ENCODE measurements around the gene UIMC1. TPM values are rescaled to one million over a fixed set of nuclear protein-coding genes. Genes with fewer than 3 reads are reported as not detected.
"Not testable (repeated sequence)": the region's sequence is repeated elsewhere in the genome, so short reads cannot be mapped to it uniquely, and the experiment has no call there.

Gene UIMC1
- total RNA-seq, result 62.6 and 63.3 TPM in 2 replicates

- Mint-ChIP-seq H3K27me3 (ENCODE audit: low read depth) (no peaks in the 10 kb centered on the region), H3K4me3 (ENCODE audit: low read depth) (peak within 1 kb of the TSS; percentile 95), H3K27ac (peak within 1 kb of the TSS; percentile 93), H3K9me3 (no peaks in the 10 kb centered on the region), H3K36me3 (ENCODE audit: low read depth) (peaks cover 14% of the 10 kb centered on the region), H3K4me1 (ENCODE audit: low read depth) (peaks cover 17% of the 10 kb centered on the region)
- DNase-seq (ENCODE audit: low spot score), result peak; percentile 91
- intact Hi-C loops (cut with micrococcal nuclease), result loop anchor here (1.0 to 10.0 kb wide), 6 partner anchors 16 to 1198 kb away; partner anchors contain the start of genes HNRNPAB, NSD1, PRELID1 and RAB24
Measured at GRCh38 chr5:177006265-177006972, at the start of gene UIMC1. Gene UIMC1, minus strand, starts transcription at chr5:177006779. Its CDS starts 24,164 bp downstream, at chr5:176982615.

GRCh38 chr5:177049285-177049684 is 42.7 kb upstream of the UIMC1 start:
- Mint-ChIP-seq H3K4me3 (ENCODE audit: low read depth) (no peak overlapping the region), H3K4me1 (ENCODE audit: low read depth) (no peaks in the 10 kb centered on the region), H3K27ac (no peak overlapping the region), H3K36me3 (ENCODE audit: low read depth) (peaks cover 44% of the 10 kb centered on the region), H3K9me3 (no peaks in the 10 kb centered on the region), H3K27me3 (ENCODE audit: low read depth) (no peaks in the 10 kb centered on the region)
- intact Hi-C loops (cut with micrococcal nuclease), result no loop called here
- no peak for DNase-seq (ENCODE audit: low spot score)

- peaks cover 49% of the 10 kb centered on the region for H3K36me3 Mint-ChIP-seq (ENCODE audit: low read depth)
Measured at GRCh38 chr5:177048531-177048930, 42.0 kb upstream of the UIMC1 start.

GRCh38 chr5:177045631-177046030 is 39.1 kb upstream of the UIMC1 start:
- DNase-seq (ENCODE audit: low spot score), result no peak
- intact Hi-C loops (cut with micrococcal nuclease), result no loop called here
- H3K36me3 Mint-ChIP-seq (ENCODE audit: low read depth), result peaks cover 53% of the 10 kb centered on the region
- H3K9me3 Mint-ChIP-seq, result no peaks in the 10 kb centered on the region
- H3K27me3 Mint-ChIP-seq (ENCODE audit: low read depth), result no peaks in the 10 kb centered on the region
- no peak overlapping the region for H3K27ac Mint-ChIP-seq
- no peak overlapping the region for H3K4me3 Mint-ChIP-seq (ENCODE audit: low read depth)
- no peaks in the 10 kb centered on the region for H3K4me1 Mint-ChIP-seq (ENCODE audit: low read depth)

More at GRCh38 chr5:177048531-177048930, 42.0 kb upstream of the UIMC1 start:
- H3K27me3 Mint-ChIP-seq (ENCODE audit: low read depth); intact Hi-C loops (cut with micrococcal nuclease); H3K4me3 Mint-ChIP-seq (ENCODE audit: low read depth); H3K4me1 Mint-ChIP-seq (ENCODE audit: low read depth); H3K27ac Mint-ChIP-seq; H3K9me3 Mint-ChIP-seq; DNase-seq (ENCODE audit: low spot score): not testable (repeated sequence)

- H3K36me3 Mint-ChIP-seq (ENCODE audit: low read depth), result peaks cover 47% of the 10 kb centered on the region
- no peak overlapping the region for H3K27ac Mint-ChIP-seq
- no peak overlapping the region for H3K4me3 Mint-ChIP-seq (ENCODE audit: low read depth)
- H3K27me3 Mint-ChIP-seq (ENCODE audit: low read depth), result no peaks in the 10 kb centered on the region
- intact Hi-C loops (cut with micrococcal nuclease), result no loop called here
- no peak for DNase-seq (ENCODE audit: low spot score)
- no peaks in the 10 kb centered on the region for H3K4me1 Mint-ChIP-seq (ENCODE audit: low read depth)
- H3K9me3 Mint-ChIP-seq, result no peaks in the 10 kb centered on the region
Measured at GRCh38 chr5:177044641-177045040, 38.1 kb upstream of the UIMC1 start.

GRCh38 chr5:177043958-177044357 is 37.4 kb upstream of the UIMC1 start:
- H3K4me3 Mint-ChIP-seq (ENCODE audit: low read depth), result no peak overlapping the region
- H3K4me1 Mint-ChIP-seq (ENCODE audit: low read depth), result no peaks in the 10 kb centered on the region
- DNase-seq (ENCODE audit: low spot score), result no peak
- intact Hi-C loops (cut with micrococcal nuclease), result no loop called here
- no peaks in the 10 kb centered on the region for H3K27me3 Mint-ChIP-seq (ENCODE audit: low read depth)
- no peaks in the 10 kb centered on the region for H3K9me3 Mint-ChIP-seq
- no peak overlapping the region for H3K27ac Mint-ChIP-seq
- peaks cover 44% of the 10 kb centered on the region for H3K36me3 Mint-ChIP-seq (ENCODE audit: low read depth)

GRCh38 chr5:177043114-177043513 is 36.5 kb upstream of the UIMC1 start:
- H3K27ac Mint-ChIP-seq, result no peak overlapping the region
- no peaks in the 10 kb centered on the region for H3K27me3 Mint-ChIP-seq (ENCODE audit: low read depth)
- peaks cover 41% of the 10 kb centered on the region for H3K36me3 Mint-ChIP-seq (ENCODE audit: low read depth)
- intact Hi-C loops (cut with micrococcal nuclease), result no loop called here
- H3K4me3 Mint-ChIP-seq (ENCODE audit: low read depth), result no peak overlapping the region
- DNase-seq (ENCODE audit: low spot score), result no peak
- H3K4me1 Mint-ChIP-seq (ENCODE audit: low read depth), result no peaks in the 10 kb centered on the region
- no peaks in the 10 kb centered on the region for H3K9me3 Mint-ChIP-seq

GRCh38 chr5:177041936-177042335 is 35.4 kb upstream of the UIMC1 start:
- no peak overlapping the region for H3K27ac Mint-ChIP-seq
- intact Hi-C loops (cut with micrococcal nuclease), result no loop called here

GRCh38 chr5:177040814-177041420 is 34.3 kb upstream of the UIMC1 start:
- H3K9me3 Mint-ChIP-seq, result no peaks in the 10 kb centered on the region
- no peak overlapping the region for H3K27ac Mint-ChIP-seq
- intact Hi-C loops (cut with micrococcal nuclease), result no loop called here
- H3K27me3 Mint-ChIP-seq (ENCODE audit: low read depth), result no peaks in the 10 kb centered on the region
- no peak overlapping the region for H3K4me3 Mint-ChIP-seq (ENCODE audit: low read depth)
- H3K4me1 Mint-ChIP-seq (ENCODE audit: low read depth), result peaks cover 5% of the 10 kb centered on the region
- H3K36me3 Mint-ChIP-seq (ENCODE audit: low read depth), result peaks cover 36% of the 10 kb centered on the region
- DNase-seq (ENCODE audit: low spot score), result no peak

More at GRCh38 chr5:177041936-177042335, 35.4 kb upstream of the UIMC1 start:
- Mint-ChIP-seq H3K36me3 (ENCODE audit: low read depth) (peaks cover 35% of the 10 kb centered on the region), H3K27me3 (ENCODE audit: low read depth) (no peaks in the 10 kb centered on the region), H3K4me1 (ENCODE audit: low read depth) (no peaks in the 10 kb centered on the region), H3K4me3 (ENCODE audit: low read depth) (no peak overlapping the region), H3K9me3 (no peaks in the 10 kb centered on the region)
- no peak for DNase-seq (ENCODE audit: low spot score)

- no peaks in the 10 kb centered on the region for H3K27me3 Mint-ChIP-seq (ENCODE audit: low read depth)
- no peak overlapping the region for H3K27ac Mint-ChIP-seq
- no peaks in the 10 kb centered on the region for H3K9me3 Mint-ChIP-seq
- intact Hi-C loops (cut with micrococcal nuclease), result no loop called here
- H3K4me3 Mint-ChIP-seq (ENCODE audit: low read depth), result no peak overlapping the region
- peaks cover 7% of the 10 kb centered on the region for H3K4me1 Mint-ChIP-seq (ENCODE audit: low read depth)
- peaks cover 20% of the 10 kb centered on the region for H3K36me3 Mint-ChIP-seq (ENCODE audit: low read depth)
- DNase-seq (ENCODE audit: low spot score), result no peak
Measured at GRCh38 chr5:177036921-177037320, 30.3 kb upstream of the UIMC1 start.

GRCh38 chr5:177036443-177036842 is 29.9 kb upstream of the UIMC1 start:
- H3K9me3 Mint-ChIP-seq, result peaks cover 3% of the 10 kb centered on the region

GRCh38 chr5:177035976-177036375 is 29.4 kb upstream of the UIMC1 start:
- intact Hi-C loops (cut with micrococcal nuclease), result no loop called here
- H3K4me3 Mint-ChIP-seq (ENCODE audit: low read depth), result no peak overlapping the region
- H3K36me3 Mint-ChIP-seq (ENCODE audit: low read depth), result peaks cover 18% of the 10 kb centered on the region
- no peaks in the 10 kb centered on the region for H3K27me3 Mint-ChIP-seq (ENCODE audit: low read depth)
- H3K4me1 Mint-ChIP-seq (ENCODE audit: low read depth), result peaks cover 11% of the 10 kb centered on the region
- DNase-seq (ENCODE audit: low spot score), result no peak
- H3K9me3 Mint-ChIP-seq, result peaks cover 5% of the 10 kb centered on the region
- no peak overlapping the region for H3K27ac Mint-ChIP-seq

More at GRCh38 chr5:177036443-177036842, 29.9 kb upstream of the UIMC1 start:
- no peaks in the 10 kb centered on the region for H3K27me3 Mint-ChIP-seq (ENCODE audit: low read depth)
- no peak for DNase-seq (ENCODE audit: low spot score)
- H3K4me1 Mint-ChIP-seq (ENCODE audit: low read depth), result peaks cover 9% of the 10 kb centered on the region
- H3K36me3 Mint-ChIP-seq (ENCODE audit: low read depth), result peaks cover 20% of the 10 kb centered on the region
- no peak overlapping the region for H3K27ac Mint-ChIP-seq
- H3K4me3 Mint-ChIP-seq (ENCODE audit: low read depth), result no peak overlapping the region
- intact Hi-C loops (cut with micrococcal nuclease), result no loop called here

GRCh38 chr5:177029498-177029897 is 22.9 kb upstream of the UIMC1 start:
- DNase-seq (ENCODE audit: low spot score), result no peak
- intact Hi-C loops (cut with micrococcal nuclease), result no loop called here
- Mint-ChIP-seq H3K36me3 (ENCODE audit: low read depth) (peaks cover 52% of the 10 kb centered on the region), H3K4me1 (ENCODE audit: low read depth) (peaks cover 19% of the 10 kb centered on the region), H3K9me3 (peaks cover 5% of the 10 kb centered on the region), H3K4me3 (ENCODE audit: low read depth) (no peak overlapping the region), H3K27me3 (ENCODE audit: low read depth) (no peaks in the 10 kb centered on the region), H3K27ac (no peak overlapping the region)
